DOHH2 (cell line): ENCODE results near the gene TPSAB1.

Experiments
- H3F3A ChIP-seq: fragments of 200-600 bp; sonication (generic), shearing (Covaris generic); 2 replicates; pipeline ENCODE4 v1.6.0; 2016; ENCODE audit warnings: antibody characterized with exemption, mild to moderate bottlenecking; ENCODE audit not compliant: control insufficient read depth, insufficient read depth
- H3K27ac ChIP-seq: fragments of 200-600 bp; sonication (generic); 2 replicates; pipeline ENCODE4 v1.5.1; 2014; ENCODE audit warnings: low read depth, mild to moderate bottlenecking, low read length, moderate library complexity
- H3K27me3 ChIP-seq: fragments of 200-600 bp; sonication (generic); 2 replicates; pipeline ENCODE4 v1.6.1; 2014; ENCODE audit warnings: mild to moderate bottlenecking, low read length, mixed read lengths; ENCODE audit not compliant: control insufficient read depth
- H3K36me3 ChIP-seq: fragments of 200-600 bp; sonication (generic); 2 replicates; pipeline ENCODE4 v1.6.1; 2014; ENCODE audit warnings: mild to moderate bottlenecking, low read length, moderate library complexity, mixed read lengths; ENCODE audit not compliant: control insufficient read depth
- H3K4me1 ChIP-seq: fragments of 200-600 bp; sonication (generic); 2 replicates; pipeline ENCODE4 v1.6.1; 2014; ENCODE audit warnings: mild to moderate bottlenecking, low read length, mixed read lengths; ENCODE audit not compliant: control insufficient read depth
- H3K4me2 ChIP-seq: fragments of 200-600 bp; sonication (generic); 2 replicates; pipeline ENCODE4 v1.6.0; 2014; ENCODE audit warnings: mild to moderate bottlenecking, low read length, moderate library complexity
- H3K4me3 ChIP-seq: fragments of 200-600 bp; sonication (generic); 2 replicates; pipeline ENCODE4 v1.5.1; 2014; ENCODE audit warnings: mild to moderate bottlenecking, low read length, mixed read lengths
- H3K79me2 ChIP-seq: fragments of 200-600 bp; sonication (generic); 2 replicates; pipeline ENCODE4 v1.6.1; 2014; ENCODE audit warnings: mild to moderate bottlenecking, low read length, mixed read lengths; ENCODE audit not compliant: control insufficient read depth
- H3K9me2 ChIP-seq: fragments of 200-600 bp; sonication (generic); replicated peaks from 2 replicates; pipeline ENCODE4 v1.6.1; 2014; ENCODE audit warnings: mild to moderate bottlenecking, low read length, mixed read lengths; ENCODE audit not compliant: control insufficient read depth
- H3K9me3 ChIP-seq: fragments of 200-600 bp; sonication (generic); 2 replicates; pipeline ENCODE4 v1.6.1; 2014; ENCODE audit warnings: antibody characterized with exemption, low read length, mixed read lengths; ENCODE audit not compliant: control insufficient read depth, insufficient read depth
- H4K20me1 ChIP-seq: fragments of 200-600 bp; sonication (generic); 2 replicates; pipeline ENCODE4 v1.6.0; 2014; ENCODE audit warnings: low read depth, mild to moderate bottlenecking, antibody characterized with exemption, low read length, moderate library complexity; ENCODE audit not compliant: control insufficient read depth, insufficient read depth
- CTCF ChIP-seq: fragments of 200-600 bp; sonication (generic); IDR thresholded peaks from one replicate; pipeline ENCODE4 v1.5.1; 2014; ENCODE audit warnings: antibody characterized with exemption, mild to moderate bottlenecking, low read depth, low read length; ENCODE audit not compliant: poor library complexity, severe bottlenecking
- EZH2phosphoT487 ChIP-seq: fragments of 200-600 bp; sonication (generic); IDR thresholded peaks from 2 replicates; pipeline ENCODE4 v1.6.1; 2017; ENCODE audit warnings: borderline replicate concordance, mild to moderate bottlenecking, antibody characterized with exemption, low read length, moderate library complexity, mixed read lengths

TPSAB1 gene

GRCh38 chr16:1275791-1276579 lies 35.5 kb downstream of the TPSAB1 start:
- H3K9me3 ChIP-seq = no peaks in the 10 kb centered on the region
- no peaks in the 10 kb centered on the region for H3K9me2 ChIP-seq
- no peaks in the 10 kb centered on the region for H3K79me2 ChIP-seq
- no peaks in the 10 kb centered on the region for H3K36me3 ChIP-seq
- TF ChIP-seq EZH2phosphoT487 (no peak), CTCF (no peak)
- H3K4me3 ChIP-seq = no peak overlapping the region
- peaks cover 6% of the 10 kb centered on the region; the same call in 1 of the 2 replicates for H4K20me1 ChIP-seq
- H3F3A ChIP-seq = no peaks in the 10 kb centered on the region
- H3K4me2 ChIP-seq = no peak overlapping the region
- H3K27ac ChIP-seq = no peak overlapping the region
- H3K4me1 ChIP-seq = peaks cover 21% of the 10 kb centered on the region
- H3K27me3 ChIP-seq = peaks cover 9% of the 10 kb centered on the region; the same call in 1 of the 2 replicates

GRCh38 chr16:1276580-1276878 lies 36.0 kb downstream of the TPSAB1 start:
- Histone ChIP-seq H3K9me2 (no peaks in the 10 kb centered on the region), H3K4me2 (no peak overlapping the region), H3K4me3 (no peak overlapping the region), H4K20me1 (peaks cover under 1% of the 10 kb centered on the region; the same call in 1 of the 2 replicates), H3F3A (no peaks in the 10 kb centered on the region), H3K27me3 (peaks cover 9% of the 10 kb centered on the region; the same call in 1 of the 2 replicates), H3K4me1 (peaks cover 15% of the 10 kb centered on the region), H3K36me3 (no peaks in the 10 kb centered on the region), H3K27ac (no peak overlapping the region), H3K79me2 (no peaks in the 10 kb centered on the region), H3K9me3 (no peaks in the 10 kb centered on the region)
- TF ChIP-seq CTCF (no peak), EZH2phosphoT487 (no peak)

GRCh38 chr16:1277151-1277598 lies 36.7 kb downstream of the TPSAB1 start:
- Histone ChIP-seq H3K36me3 (no peaks in the 10 kb centered on the region), H3K4me2 (no peak overlapping the region), H3K27ac (no peak overlapping the region), H3K4me3 (no peak overlapping the region), H3K9me3 (no peaks in the 10 kb centered on the region), H4K20me1 (no peaks in the 10 kb centered on the region), H3K27me3 (peaks cover 9% of the 10 kb centered on the region; the same call in 1 of the 2 replicates), H3K9me2 (no peaks in the 10 kb centered on the region), H3F3A (no peaks in the 10 kb centered on the region), H3K4me1 (peaks cover 9% of the 10 kb centered on the region), H3K79me2 (no peaks in the 10 kb centered on the region)
- TF ChIP-seq CTCF = no peak
- TF ChIP-seq EZH2phosphoT487 = no peak
